Measurements from ENCODE around the gene GDPD5. TPM values are rescaled to one million over a fixed set of nuclear protein-coding genes. Genes with fewer than 3 reads are reported as not detected.

GDPD5 gene
- total RNA-seq, 1 experiment from 2014 or later, result 7.8 TPM

- H2BK20ac ChIP-seq (ENCODE audit: low read depth, low read length, poor library complexity, severe bottlenecking), result no peak overlapping the region
- H3K4ac ChIP-seq (ENCODE audit: low read depth, low read length), result no peak overlapping the region
- H3K14ac ChIP-seq (ENCODE audit: insufficient read depth, low read length), result no peak overlapping the region
- H2BK120ac ChIP-seq (ENCODE audit: low read depth, low read length, poor library complexity, severe bottlenecking), result no peak overlapping the region
- peaks cover 2 to 6% of the 10 kb centered on the region in 2 experiments; a peak in 3 of 5 replicates for H3K9me3 Mint-ChIP-seq
- H4K5ac ChIP-seq (ENCODE audit: insufficient read length, low read depth, low read length), result no peak overlapping the region
- H4K20me1 ChIP-seq (ENCODE audit: control insufficient read depth, insufficient read depth, insufficient read length), result no peaks in the 10 kb centered on the region
- H3K27ac ChIP-seq (ENCODE audit: insufficient read length, low read depth, low read length), result no peak overlapping the region
- no peaks in the 10 kb centered on the region for H3K79me2 ChIP-seq (ENCODE audit: insufficient read depth, low read length)
- DNase-seq, result no peak
- no CpG with 5 or more reads among the region's 12 CpGs for WGBS (ENCODE audit: extremely low coverage, insufficient read length, low lambda C conversion rate)
- peaks cover 6% of the 10 kb centered on the region for H3K23me2 ChIP-seq (ENCODE audit: insufficient read length, low read depth, low read length, poor library complexity, severe bottlenecking)
- no peak overlapping the region for H4K91ac ChIP-seq (ENCODE audit: insufficient read length, low read depth, low read length)
- no peak overlapping the region for H3K23ac ChIP-seq (ENCODE audit: insufficient read length, low read depth, low read length)
- no peaks in the 10 kb centered on the region for H3K9me3 ChIP-seq (ENCODE audit: control insufficient read depth, low read depth, low read length)
- H2BK5ac ChIP-seq (ENCODE audit: insufficient read length, low read length), result no peak overlapping the region
- H3K4me1 ChIP-seq (ENCODE audit: insufficient read depth, low read length), result peaks cover 3% of the 10 kb centered on the region; the same call in 1 of the 2 replicates
- no peak overlapping the region for H2AFZ ChIP-seq (ENCODE audit: low read length)
- peak overlapping the region in 1 of 3 experiments; percentile 89; a peak in 1 of 7 replicates for H3K27ac Mint-ChIP-seq
- no peak for TF ChIP-seq CTCF (conservative IDR thresholded peaks at IDR 0.05)
- H3K36me3 Mint-ChIP-seq (ENCODE audit: insufficient read depth in 1 of 3, low read depth in 3 of 3), result no peaks in the 10 kb centered on the region; a peak in 2 of 7 replicates
- peaks cover 45% of the 10 kb centered on the region for H3K27me3 Mint-ChIP-seq (ENCODE audit: low read depth)
- no peak overlapping the region for H3K56ac ChIP-seq (ENCODE audit: insufficient read length, low read depth, low read length)
- no peak overlapping the region for H3T11ph ChIP-seq (ENCODE audit: low read length)
- H4K8ac ChIP-seq (replicated peaks; ENCODE audit: insufficient read length, low read depth, low read length), result no peak overlapping the region
- H3K4me1 Mint-ChIP-seq, result peaks cover 29 to 41% of the 10 kb centered on the region in 2 experiments
- H3K4me2 ChIP-seq (ENCODE audit: insufficient read depth, insufficient read length, low read length), result no peak overlapping the region
- H3K79me1 ChIP-seq (ENCODE audit: insufficient read depth, low read depth, low read length, poor library complexity, severe bottlenecking), result no peaks in the 10 kb centered on the region
- no peak overlapping the region for H2AK5ac ChIP-seq (ENCODE audit: insufficient read length, low read length)
- no peak overlapping the region for H3K18ac ChIP-seq (ENCODE audit: insufficient read length, low read depth, low read length)
- H3K4me3 Mint-ChIP-seq, result no peak overlapping the region
- H2BK15ac ChIP-seq (ENCODE audit: low read depth, low read length), result no peak overlapping the region
- peaks cover 27% of the 10 kb centered on the region for H3K27me3 ChIP-seq (ENCODE audit: insufficient read depth, low read length)
- no peak overlapping the region for H2BK12ac ChIP-seq (ENCODE audit: insufficient read length, low read depth, low read length)
- H3K9ac ChIP-seq (ENCODE audit: extremely low read depth, insufficient read length, low read length), result no peak overlapping the region
Measured at GRCh38 chr11:75434886-75435570, 90.7 kb downstream of the GDPD5 start.
